ENCODE results near the gene GPR32.

- no peak for TF ChIP-seq POLR2A (IDR thresholded peaks at IDR 0.05)
- no peak for TF ChIP-seq EP300 (IDR thresholded peaks at IDR 0.05)
- no peak for TF ChIP-seq CTCF (IDR thresholded peaks at IDR 0.05)
- no peak for TF ChIP-seq POLR2AphosphoS5 (IDR thresholded peaks at IDR 0.05)
Observed at GRCh38 chr19:50812474-50812873, 42.2 kb downstream of the GPR32 start.
